HFFc6 (cell line): ENCODE measurements around the gene SH3PXD2A. TPM values are rescaled to one million over a fixed set of nuclear protein-coding genes. Genes with fewer than 3 reads are reported as not detected.

Source experiments
- DNase-seq: peaks from one replicate; pipeline ENCODE4 v3.0.0-alpha.2; 2018
- H3K27ac Mint-ChIP-seq: 2 replicates; pipeline ENCODE4 v1.8.0; 2020; ENCODE audit warnings: mild to moderate bottlenecking, mixed read lengths
- H3K27me3 Mint-ChIP-seq: 2 replicates; pipeline ENCODE4 v1.8.0; 2021; ENCODE audit warnings: mild to moderate bottlenecking, moderate library complexity, mixed read lengths; ENCODE audit not compliant: insufficient read depth
- H3K36me3 Mint-ChIP-seq: 2 replicates; pipeline ENCODE4 v1.8.0; 2021; ENCODE audit warnings: low read depth, mixed read lengths
- H3K4me1 Mint-ChIP-seq: 2 replicates; pipeline ENCODE4 v1.8.0; 2020; ENCODE audit warnings: low read depth, mixed read lengths
- H3K4me3 Mint-ChIP-seq: 2 replicates; pipeline ENCODE4 v1.8.0; 2020; ENCODE audit warnings: mild to moderate bottlenecking, moderate library complexity, mixed read lengths
- H3K9me3 Mint-ChIP-seq: 2 replicates; pipeline ENCODE4 v1.8.0; 2020; ENCODE audit warnings: mild to moderate bottlenecking, mixed read lengths
- CTCF ChIP-seq: fragments of 200-600 bp; sonication (generic); IDR thresholded peaks from 2 replicates; pipeline ENCODE4 v1.5.0; 2021; ENCODE audit warnings: antibody characterized with exemption, mild to moderate bottlenecking
- total RNA-seq, 6 experiments: library from RNA; stranded (reverse); fragmentation: NEBNext Ultra II Directional; extraction: Animal tissue kit (Norgen Biotek cat#: 25700); gene quantifications; 2 replicates in 1 of 6; 3 replicates in 5 of 6; pipeline ENCODE4 v1.2.3, GENCODE V29; 2021

SH3PXD2A gene
- total RNA-seq, 6 experiments from 2014 or later = 75.5 to 113 (median 81.1) TPM

- H3K27me3 Mint-ChIP-seq = peaks cover 8% of the 10 kb centered on the region
- no peak for TF ChIP-seq CTCF
- H3K27ac Mint-ChIP-seq = peak overlapping the region; percentile 83
- H3K4me1 Mint-ChIP-seq = peaks cover 91% of the 10 kb centered on the region
- peaks cover 37% of the 10 kb centered on the region for H3K36me3 Mint-ChIP-seq
- DNase-seq = no peak
- peak overlapping the region; percentile 53; the same call in 1 of the 2 replicates for H3K4me3 Mint-ChIP-seq
- H3K9me3 Mint-ChIP-seq = no peaks in the 10 kb centered on the region
Observed at GRCh38 chr10:103648251-103648635, 207.1 kb downstream of the SH3PXD2A start.

GRCh38 chr10:103646304-103646703 is 209.1 kb downstream of the SH3PXD2A start:
- Mint-ChIP-seq H3K27me3 (peaks cover 8% of the 10 kb centered on the region), H3K36me3 (peaks cover 42% of the 10 kb centered on the region), H3K27ac (peak overlapping the region; percentile 81), H3K9me3 (no peaks in the 10 kb centered on the region), H3K4me1 (peaks cover 91% of the 10 kb centered on the region), H3K4me3 (peak overlapping the region; percentile 49)
- DNase-seq = no peak
- no peak for TF ChIP-seq CTCF

- peak overlapping the region; percentile 49 for H3K4me3 Mint-ChIP-seq
- peaks cover 51% of the 10 kb centered on the region for H3K36me3 Mint-ChIP-seq
- H3K27me3 Mint-ChIP-seq = peaks cover 5% of the 10 kb centered on the region
- H3K4me1 Mint-ChIP-seq = peaks cover 91% of the 10 kb centered on the region
- H3K27ac Mint-ChIP-seq = peak overlapping the region; percentile 81
- TF ChIP-seq CTCF = no peak
- H3K9me3 Mint-ChIP-seq = no peaks in the 10 kb centered on the region
- DNase-seq = peak; percentile 95
Observed at GRCh38 chr10:103645141-103646054, 210.0 kb downstream of the SH3PXD2A start.

GRCh38 chr10:103643381-103643780 is 212.0 kb downstream of the SH3PXD2A start:
- peaks cover 91% of the 10 kb centered on the region for H3K4me1 Mint-ChIP-seq

GRCh38 chr10:103641326-103641725 is 214.1 kb downstream of the SH3PXD2A start:
- Mint-ChIP-seq H3K4me1 (peaks cover 91% of the 10 kb centered on the region), H3K9me3 (no peaks in the 10 kb centered on the region), H3K27ac (peak overlapping the region; percentile 23), H3K36me3 (peaks cover 57% of the 10 kb centered on the region), H3K4me3 (no peak overlapping the region), H3K27me3 (peaks cover 5% of the 10 kb centered on the region)
- no peak for DNase-seq
- no peak for TF ChIP-seq CTCF

More at GRCh38 chr10:103643381-103643780, 212.0 kb downstream of the SH3PXD2A start:
- DNase-seq = no peak
- Mint-ChIP-seq H3K9me3 (no peaks in the 10 kb centered on the region), H3K27me3 (peaks cover 4% of the 10 kb centered on the region), H3K36me3 (peaks cover 62% of the 10 kb centered on the region), H3K4me3 (peak overlapping the region; percentile 24; the same call in 1 of the 2 replicates), H3K27ac (peak overlapping the region; percentile 48; the same call in 1 of the 2 replicates)
- TF ChIP-seq CTCF = no peak
